Prostate gland (tissue), 2 donors: ENCODE measurements around the gene ASB8. TPM values are rescaled to one million over a fixed set of nuclear protein-coding genes. Genes with fewer than 3 reads are reported as not detected.

Experiments used
- DNase-seq: peaks from one replicate; pipeline ENCODE4 v3.0.0-alpha.2; 2019; ENCODE audit warnings: low spot score
- H3K27ac ChIP-seq, 2 donors: fragments of 200-600 bp; sonication (generic); 2 replicates each; pipeline ENCODE4 v1.5.1; 2017 to 2019
- H3K27me3 ChIP-seq: fragments of 200-600 bp; sonication (generic); replicated peaks from 2 replicates; pipeline ENCODE4 v1.5.1; 2019; ENCODE audit not compliant: insufficient read depth
- H3K36me3 ChIP-seq, 2 donors: fragments of 200-600 bp; sonication (generic); 1 replicate in 1 of 2; 2 replicates in 1 of 2; pipeline versions ENCODE4 v1.5.1 to v1.8.1; 2017 to 2019
- H3K4me1 ChIP-seq: fragments of 200-600 bp; sonication (generic); replicated peaks from 2 replicates; pipeline ENCODE4 v1.5.1; 2019
- H3K4me3 ChIP-seq, 2 donors: fragments of 200-600 bp; sonication (generic); 2 replicates each; pipeline ENCODE4 v1.5.1; 2017 to 2019
- H3K9me3 ChIP-seq: fragments of 200-600 bp; sonication (generic); 2 replicates; pipeline ENCODE4 v1.5.1; 2017
- POLR2A ChIP-seq: fragments of 450-650 bp; IDR thresholded peaks from one replicate; pipeline ENCODE4 v1.6.1; 2016; ENCODE audit warnings: antibody characterized with exemption, mild to moderate bottlenecking
- POLR2AphosphoS5 ChIP-seq: sonication (generic); formaldehyde crosslinking; IDR thresholded peaks from one replicate; pipeline ENCODE4 v1.6.1; 2017; ENCODE audit warnings: antibody characterized with exemption
- WGBS: methylation state at CpG from one replicate; pipeline ENCODE4 v1.1.5; 2018; 5-methylcytosine and 5-hydroxymethylcytosine counted together
- intact Hi-C: fragments of 100-400 bp; cut with DNase I; formaldehyde crosslinking; loops from one replicate; pipeline ENCODE4 v1.14.2; 2022
- total RNA-seq, 2 donors: library from RNA; depleted of rRNA; stranded (reverse); fragments of >200 nt; gene quantifications; one replicate each; pipeline ENCODE4 v1.1.0, GENCODE V29; 2016
- TF ChIP-seq, protein P1 (sequence below), 4 experiments: fragments of 200-600 bp in 2 of 4; fragments of 450-650 bp in 2 of 4; sonication (generic) in 2 of 4; IDR thresholded peaks; 1 replicate in 3 of 4; 2 replicates in 1 of 4; pipeline ENCODE4 v1.5.1; 2016 to 2019; ENCODE audit warnings: antibody characterized with exemption in 4 of 4, mild to moderate bottlenecking in 2 of 4, moderate library complexity in 2 of 4

ASB8 gene, protein sequence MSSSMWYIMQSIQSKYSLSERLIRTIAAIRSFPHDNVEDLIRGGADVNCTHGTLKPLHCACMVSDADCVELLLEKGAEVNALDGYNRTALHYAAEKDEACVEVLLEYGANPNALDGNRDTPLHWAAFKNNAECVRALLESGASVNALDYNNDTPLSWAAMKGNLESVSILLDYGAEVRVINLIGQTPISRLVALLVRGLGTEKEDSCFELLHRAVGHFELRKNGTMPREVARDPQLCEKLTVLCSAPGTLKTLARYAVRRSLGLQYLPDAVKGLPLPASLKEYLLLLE
- 10 to 100 TPM; 38.8 to 43.2 TPM for total RNA-seq

DNA sequence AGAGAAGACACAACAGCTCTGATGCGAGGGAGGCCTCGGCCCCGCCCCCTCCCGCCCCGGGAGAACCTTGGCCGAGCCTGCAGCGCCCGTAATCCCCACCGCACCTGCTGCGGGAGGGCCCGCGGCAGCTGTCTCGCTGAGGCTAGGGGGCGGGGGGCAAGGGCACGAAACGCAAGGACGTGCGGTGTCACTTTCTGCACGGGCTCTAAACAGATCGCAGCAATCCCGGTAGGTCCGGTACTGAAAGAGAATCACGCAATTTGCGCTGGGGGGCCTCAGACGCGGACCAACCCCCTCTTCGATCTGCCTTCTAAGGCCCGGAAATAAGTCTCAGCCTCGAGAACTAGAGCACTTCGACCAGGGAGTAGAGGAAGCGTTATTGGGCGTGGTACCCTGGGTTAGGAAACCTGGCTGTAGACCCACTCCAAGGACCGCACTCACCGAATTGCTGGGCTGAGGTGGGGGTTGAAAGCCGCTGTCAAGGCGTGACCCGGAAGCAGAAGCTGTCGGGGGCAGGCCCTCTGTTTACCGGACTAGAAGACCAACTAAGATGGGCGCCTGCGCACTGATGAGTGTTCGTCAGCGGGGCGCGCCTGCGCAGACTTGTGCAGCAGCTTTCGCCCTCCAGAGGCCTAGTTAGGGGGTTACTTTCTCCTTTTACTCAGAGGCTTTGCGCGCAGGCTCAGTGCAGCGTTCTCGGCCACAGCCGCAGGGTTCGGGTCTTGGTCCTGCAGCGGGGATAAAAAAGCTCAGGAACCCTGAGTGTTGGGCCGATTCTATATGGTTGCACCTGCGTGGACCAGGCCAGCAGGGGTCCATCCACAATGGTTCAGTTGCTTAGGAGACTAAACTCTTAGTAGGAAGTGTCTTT is at the start of gene ASB8:
Gene ASB8 (minus strand): TSS at position 498 of the 871 bp plus-strand sequence. CDS start 4,019 bp downstream, outside the sequence.
- under 1% methylated on average over 56 of the region's 56 CpGs for WGBS
- H3K4me1 ChIP-seq: no peaks in the 10 kb centered on the region
- TF ChIP-seq, protein P1, sequence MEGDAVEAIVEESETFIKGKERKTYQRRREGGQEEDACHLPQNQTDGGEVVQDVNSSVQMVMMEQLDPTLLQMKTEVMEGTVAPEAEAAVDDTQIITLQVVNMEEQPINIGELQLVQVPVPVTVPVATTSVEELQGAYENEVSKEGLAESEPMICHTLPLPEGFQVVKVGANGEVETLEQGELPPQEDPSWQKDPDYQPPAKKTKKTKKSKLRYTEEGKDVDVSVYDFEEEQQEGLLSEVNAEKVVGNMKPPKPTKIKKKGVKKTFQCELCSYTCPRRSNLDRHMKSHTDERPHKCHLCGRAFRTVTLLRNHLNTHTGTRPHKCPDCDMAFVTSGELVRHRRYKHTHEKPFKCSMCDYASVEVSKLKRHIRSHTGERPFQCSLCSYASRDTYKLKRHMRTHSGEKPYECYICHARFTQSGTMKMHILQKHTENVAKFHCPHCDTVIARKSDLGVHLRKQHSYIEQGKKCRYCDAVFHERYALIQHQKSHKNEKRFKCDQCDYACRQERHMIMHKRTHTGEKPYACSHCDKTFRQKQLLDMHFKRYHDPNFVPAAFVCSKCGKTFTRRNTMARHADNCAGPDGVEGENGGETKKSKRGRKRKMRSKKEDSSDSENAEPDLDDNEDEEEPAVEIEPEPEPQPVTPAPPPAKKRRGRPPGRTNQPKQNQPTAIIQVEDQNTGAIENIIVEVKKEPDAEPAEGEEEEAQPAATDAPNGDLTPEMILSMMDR (IDR thresholded peaks at IDR 0.05): peak in 3 of 4 experiments; percentile 37 to 73 (median 67)
- TF ChIP-seq POLR2A: peak; percentile 31
- peak; percentile 97 for TF ChIP-seq POLR2AphosphoS5
- H3K4me3 ChIP-seq: peak within 1 kb of the TSS; percentile 72 to 75
- H3K27me3 ChIP-seq: no peaks in the 10 kb centered on the region
- H3K36me3 ChIP-seq: no peaks in the 10 kb centered on the region
- H3K9me3 ChIP-seq: no peaks in the 10 kb centered on the region
- intact Hi-C loops: loop anchor here (5.0 kb wide), 2 partner anchors 35 to 50 kb away; partner anchors contain the start of gene SENP1
- peak within 1 kb of the TSS; percentile 68 to 82 for H3K27ac ChIP-seq
- peak; percentile 96 for DNase-seq

DNA sequence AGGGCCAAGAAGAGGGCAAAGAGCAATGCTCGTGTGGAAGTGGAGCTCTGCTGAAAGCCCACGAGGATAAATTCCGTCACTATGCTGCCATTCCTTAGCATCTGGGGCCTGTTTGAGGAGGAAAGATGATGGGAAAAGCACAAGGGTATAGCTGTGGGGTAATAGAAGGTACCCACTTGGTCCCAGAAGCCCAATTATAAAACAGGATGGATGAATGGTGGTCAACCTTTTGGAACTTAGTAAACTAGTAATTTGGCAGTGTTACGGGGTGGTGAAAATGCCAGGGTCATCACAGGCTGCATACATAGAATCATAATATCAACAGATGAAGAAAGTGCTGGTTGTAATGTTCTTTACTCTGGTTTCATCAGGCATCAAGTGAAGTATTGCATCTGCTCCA is 45.9 kb upstream of the ASB8 start, which contains the start of gene OR10AD1:
Gene OR10AD1 (minus strand): TSS at position 101 of the 400 bp plus-strand sequence. CDS start 0 bp downstream, at position 101.
- intact Hi-C loops: no loop called here
- Histone ChIP-seq H3K4me3 (no peak within 1 kb of the TSS), H3K27ac (no peak within 1 kb of the TSS), H3K36me3 (no peaks in the 10 kb centered on the region), H3K4me1 (no peaks in the 10 kb centered on the region), H3K9me3 (no peaks in the 10 kb centered on the region), H3K27me3 (no peaks in the 10 kb centered on the region)
- TF ChIP-seq POLR2A (no peak), POLR2AphosphoS5 (no peak)
- TF ChIP-seq, protein P1 (IDR thresholded peaks at IDR 0.05): no peak
- WGBS: 82% methylated on average over 4 of the region's 4 CpGs
- DNase-seq: no peak

DNA sequence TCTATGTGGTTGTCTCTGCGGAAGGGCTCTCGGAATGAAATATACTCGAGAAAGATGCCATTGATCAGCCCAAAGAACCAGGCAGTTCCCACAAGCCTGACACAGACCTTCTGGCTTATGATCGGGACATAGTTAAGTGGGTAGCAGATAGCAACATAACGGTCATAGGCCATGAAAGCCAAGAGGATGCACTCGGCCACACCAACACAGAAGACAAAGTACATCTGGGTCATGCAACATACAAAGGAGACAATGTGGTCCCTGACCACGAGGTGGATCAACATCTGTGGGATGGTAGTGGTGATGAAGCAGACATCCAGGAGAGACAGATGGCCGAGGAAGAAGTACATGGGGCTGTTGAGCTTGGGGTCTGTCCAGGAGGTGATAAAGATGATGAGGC is 45.5 kb upstream of the ASB8 start:
- no peaks in the 10 kb centered on the region for H3K9me3 ChIP-seq
- 89% methylated on average over 8 of the region's 8 CpGs for WGBS

DNA sequence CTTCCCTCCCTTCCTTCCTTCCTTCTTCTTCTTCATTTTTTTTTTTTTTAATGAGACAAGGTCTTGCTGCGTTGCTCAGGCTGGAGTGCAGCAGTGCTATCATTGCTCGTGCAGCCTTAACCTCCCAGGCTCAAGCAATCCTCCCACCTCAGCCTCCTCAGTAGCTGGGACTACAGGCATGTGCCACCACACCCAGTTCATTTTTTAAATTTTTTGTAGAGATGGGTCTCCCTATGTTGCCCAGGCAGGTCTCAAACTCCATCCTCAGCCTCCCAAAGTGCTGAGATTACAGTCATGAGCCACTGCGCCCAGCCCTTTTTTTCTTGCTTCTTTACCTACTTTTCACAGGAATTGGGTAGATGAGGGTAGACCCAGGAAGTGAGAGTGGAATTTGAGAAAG is 44.2 kb upstream of the ASB8 start:
- TF ChIP-seq POLR2A: no peak
- TF ChIP-seq POLR2AphosphoS5: no peak
- TF ChIP-seq, protein P1 (IDR thresholded peaks at IDR 0.05): no peak
- DNase-seq: no peak
- 93% methylated on average over 3 of the region's 3 CpGs for WGBS
- no peaks in the 10 kb centered on the region for H3K4me1 ChIP-seq
- H3K27ac ChIP-seq: no peak overlapping the region
- H3K4me3 ChIP-seq: no peak overlapping the region
- no peaks in the 10 kb centered on the region for H3K9me3 ChIP-seq
- intact Hi-C loops: no loop called here
- H3K27me3 ChIP-seq: no peaks in the 10 kb centered on the region
- H3K36me3 ChIP-seq: no peaks in the 10 kb centered on the region

More for the DNA sequence above, 45.5 kb upstream of the ASB8 start:
- no peak overlapping the region for H3K27ac ChIP-seq
- no peaks in the 10 kb centered on the region for H3K27me3 ChIP-seq
- intact Hi-C loops: no loop called here
- H3K36me3 ChIP-seq: no peaks in the 10 kb centered on the region
- no peak overlapping the region for H3K4me3 ChIP-seq
- H3K4me1 ChIP-seq: no peaks in the 10 kb centered on the region
- TF ChIP-seq POLR2A: no peak
- TF ChIP-seq, protein P1 (IDR thresholded peaks at IDR 0.05): no peak
- TF ChIP-seq POLR2AphosphoS5: no peak
- no peak for DNase-seq
